ENCODE results near the gene SLC1A1.
A peak's percentile ranks its signal among the peaks of the same experiment; 100 is the strongest.

DNA sequence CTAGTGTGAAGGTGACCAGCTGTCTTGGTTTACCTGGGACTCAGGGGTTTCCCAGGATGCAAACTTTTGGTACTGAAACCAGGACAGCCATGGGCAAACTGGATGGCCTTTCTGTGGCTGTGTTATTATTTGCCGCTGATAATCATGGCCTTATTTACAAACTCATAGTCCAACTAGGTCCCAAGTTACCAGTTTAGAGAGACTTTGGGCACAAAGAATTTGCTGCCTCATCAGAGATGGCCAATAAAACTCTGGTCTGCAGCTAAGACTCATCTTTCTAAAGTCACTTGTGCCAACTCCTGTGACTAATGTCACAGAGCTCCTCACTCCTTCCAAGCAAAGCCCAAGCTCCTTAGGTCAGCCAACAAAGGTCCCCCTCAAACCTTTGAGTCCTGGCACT is 124.4 kb downstream of the SLC1A1 start:
- TF ChIP-seq, protein P1, sequence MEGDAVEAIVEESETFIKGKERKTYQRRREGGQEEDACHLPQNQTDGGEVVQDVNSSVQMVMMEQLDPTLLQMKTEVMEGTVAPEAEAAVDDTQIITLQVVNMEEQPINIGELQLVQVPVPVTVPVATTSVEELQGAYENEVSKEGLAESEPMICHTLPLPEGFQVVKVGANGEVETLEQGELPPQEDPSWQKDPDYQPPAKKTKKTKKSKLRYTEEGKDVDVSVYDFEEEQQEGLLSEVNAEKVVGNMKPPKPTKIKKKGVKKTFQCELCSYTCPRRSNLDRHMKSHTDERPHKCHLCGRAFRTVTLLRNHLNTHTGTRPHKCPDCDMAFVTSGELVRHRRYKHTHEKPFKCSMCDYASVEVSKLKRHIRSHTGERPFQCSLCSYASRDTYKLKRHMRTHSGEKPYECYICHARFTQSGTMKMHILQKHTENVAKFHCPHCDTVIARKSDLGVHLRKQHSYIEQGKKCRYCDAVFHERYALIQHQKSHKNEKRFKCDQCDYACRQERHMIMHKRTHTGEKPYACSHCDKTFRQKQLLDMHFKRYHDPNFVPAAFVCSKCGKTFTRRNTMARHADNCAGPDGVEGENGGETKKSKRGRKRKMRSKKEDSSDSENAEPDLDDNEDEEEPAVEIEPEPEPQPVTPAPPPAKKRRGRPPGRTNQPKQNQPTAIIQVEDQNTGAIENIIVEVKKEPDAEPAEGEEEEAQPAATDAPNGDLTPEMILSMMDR (IDR thresholded peaks at IDR 0.05; ENCODE audit: low read depth, low read length, missing input control), result no peak
- TF ChIP-seq GABPA (IDR thresholded peaks at IDR 0.05 in 1 of 2, conservative IDR thresholded peaks at IDR 0.05 in 1 of 2) (no peak), FOXA1 (IDR thresholded peaks at IDR 0.05) (peak; percentile 83), RAD21 (IDR thresholded peaks at IDR 0.05) (peak in 1 of 2 donors; percentile 33), TAF1 (conservative IDR thresholded peaks at IDR 0.05) (no peak), JUND (IDR thresholded peaks at IDR 0.05) (peak in 1 of 2 donors; percentile 39), SP1 (IDR thresholded peaks at IDR 0.05) (peak; percentile 74), RXRA (IDR thresholded peaks at IDR 0.05) (peak; percentile 16 to 62)
- TF ChIP-seq, protein P2, sequence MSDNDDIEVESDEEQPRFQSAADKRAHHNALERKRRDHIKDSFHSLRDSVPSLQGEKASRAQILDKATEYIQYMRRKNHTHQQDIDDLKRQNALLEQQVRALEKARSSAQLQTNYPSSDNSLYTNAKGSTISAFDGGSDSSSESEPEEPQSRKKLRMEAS (IDR thresholded peaks at IDR 0.05), result no peak
